Left lobe of liver (tissue), 2 donors: ENCODE measurements around the gene DHDH. TPM values are rescaled to one million over a fixed set of nuclear protein-coding genes. Genes with fewer than 3 reads are reported as not detected.

ENCODE experiments used
- ATAC-seq: fragments of 200-7000 bp; cut with Tn5 transposase; one replicate; pipeline ENCODE4 v1.9.1; 2020; ENCODE audit warnings: mild to moderate bottlenecking, moderate library complexity
- DNase-seq: peaks from one replicate; pipeline ENCODE4 v3.0.0-alpha.2; 2020; ENCODE audit warnings: low spot score
- total RNA-seq: library from RNA; stranded (reverse); gene quantifications from one replicate; pipeline ENCODE4 v1.2.1, GENCODE V29; 2021
- donor health status: DM: no; HTN: no; CAD: no; lungs with moderate emphysema.
- donor health status: DM: no; HTN: yes; CAD: no.

Gene DHDH
- total RNA-seq, 1 donor from 2014 or later, result 0.23 TPM

GRCh38 chr19:48989701-48990291, 56.3 kb downstream of the DHDH start:
- no peak for ATAC-seq
- DNase-seq, result no peak

GRCh38 chr19:48990400-48990799, 56.9 kb downstream of the DHDH start:
- ATAC-seq (no peak), DNase-seq (no peak)

DNA sequence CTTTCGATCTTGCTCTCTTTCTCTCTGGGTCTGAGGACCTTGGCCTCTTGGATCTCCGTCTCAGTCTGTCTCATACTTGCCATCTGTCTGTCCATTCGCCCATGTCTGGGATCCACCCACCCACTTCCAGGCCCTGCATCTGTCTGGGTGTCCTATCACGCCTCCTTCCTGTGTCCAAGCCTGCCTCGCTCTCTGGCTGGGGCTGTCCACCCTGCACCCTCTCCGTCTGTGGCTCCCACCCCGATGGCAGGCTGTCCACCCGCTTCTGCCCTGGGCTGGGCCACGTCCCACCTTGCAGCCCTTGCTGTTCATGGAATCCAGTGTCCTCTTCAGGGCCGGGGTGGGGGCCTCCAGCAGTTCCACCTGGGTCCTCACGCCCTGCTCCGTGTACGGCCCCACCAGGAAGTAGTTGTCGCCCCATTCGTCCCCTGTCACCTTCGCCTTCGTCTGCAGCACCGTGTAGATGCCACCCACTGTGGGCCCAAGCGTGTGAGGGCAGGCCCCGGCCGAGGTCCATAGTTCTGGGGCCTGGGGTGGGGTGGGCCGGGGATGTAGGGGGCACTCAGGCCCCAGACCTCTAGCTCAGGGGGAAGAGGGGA, 57.6 kb downstream of the DHDH start:
- ATAC-seq (no peak), DNase-seq (no peak)

DNA sequence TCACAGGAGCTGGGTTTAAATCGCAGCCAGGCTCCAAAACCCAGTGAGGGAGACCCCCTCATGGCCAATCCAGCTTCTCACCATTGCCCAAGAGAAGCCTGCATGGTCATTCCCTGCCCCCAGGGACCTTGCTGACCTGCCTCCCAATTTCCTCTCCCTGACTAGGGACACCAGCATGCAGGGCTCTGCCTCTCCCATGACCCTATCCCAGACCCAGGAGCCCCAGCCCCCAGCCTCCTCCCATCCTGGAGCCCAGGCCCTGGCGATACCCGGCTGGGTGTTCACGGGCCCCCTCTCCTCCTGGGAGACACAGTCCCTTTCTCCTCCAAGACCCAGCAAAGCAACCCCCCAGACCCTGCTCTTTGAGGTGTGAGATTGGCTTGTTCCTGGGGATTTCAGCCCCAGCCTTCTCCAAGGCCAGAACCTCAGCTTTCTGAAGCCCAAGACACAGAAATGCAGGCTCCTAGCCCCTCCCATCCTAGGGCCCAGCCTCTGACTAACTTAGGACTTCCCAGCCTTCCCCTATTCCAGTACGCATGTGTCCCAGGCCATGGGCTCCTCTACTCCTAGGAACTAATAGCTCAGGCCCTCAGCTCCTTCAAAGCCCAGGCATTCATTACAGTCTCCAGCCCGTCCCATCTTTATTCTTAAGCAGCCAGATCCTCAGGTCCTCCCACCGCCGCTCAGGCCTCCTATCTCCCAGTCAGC, 58.5 kb downstream of the DHDH start:
- ATAC-seq, result peak; percentile 19
- peak; percentile 58 for DNase-seq

DNA sequence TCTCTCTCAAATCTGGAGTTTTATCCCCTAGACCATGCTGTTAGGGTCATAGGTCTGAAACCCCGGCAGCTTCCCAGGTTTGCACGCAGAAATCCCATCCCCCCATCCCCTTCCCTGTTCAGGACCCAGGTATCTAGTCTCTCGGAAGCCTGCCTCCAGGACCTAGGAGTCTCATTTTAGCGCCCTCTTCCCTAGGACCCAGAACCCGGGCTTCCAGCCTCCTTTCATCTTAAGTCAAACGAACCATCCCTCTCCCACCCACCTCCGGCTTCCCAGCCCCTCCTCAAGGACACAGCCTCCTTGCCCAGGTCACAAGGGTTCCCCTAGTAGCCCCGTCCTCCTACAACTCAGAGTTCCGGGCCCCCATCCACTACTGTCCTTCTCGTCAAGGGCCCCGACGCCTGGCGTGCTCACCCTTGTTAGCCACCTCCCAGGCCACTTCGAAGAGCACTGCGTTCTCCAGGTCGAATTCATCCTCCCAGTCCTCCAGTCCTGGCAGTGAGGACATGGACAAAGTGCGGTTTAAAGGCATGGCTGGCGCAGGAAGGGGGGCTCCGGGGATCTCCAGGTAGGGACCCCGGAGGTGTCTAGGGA, 59.2 kb downstream of the DHDH start:
- peak; percentile 52 for DNase-seq
- ATAC-seq, result peak; percentile 1

- DNase-seq, result peak; percentile 99
- ATAC-seq, result peak; percentile 89
These were observed 59.9 kb downstream of the DHDH start, which contains the start of the genes GYS1 and RUVBL2 for GRCh38 chr19:48993175-48994034. Gene GYS1 (minus strand): TSS chr19:48993309. CDS start chr19:48993112, 197 bp downstream. Gene RUVBL2 (plus strand): TSS chr19:48993887. CDS start chr19:48993912, 25 bp downstream.

DNA sequence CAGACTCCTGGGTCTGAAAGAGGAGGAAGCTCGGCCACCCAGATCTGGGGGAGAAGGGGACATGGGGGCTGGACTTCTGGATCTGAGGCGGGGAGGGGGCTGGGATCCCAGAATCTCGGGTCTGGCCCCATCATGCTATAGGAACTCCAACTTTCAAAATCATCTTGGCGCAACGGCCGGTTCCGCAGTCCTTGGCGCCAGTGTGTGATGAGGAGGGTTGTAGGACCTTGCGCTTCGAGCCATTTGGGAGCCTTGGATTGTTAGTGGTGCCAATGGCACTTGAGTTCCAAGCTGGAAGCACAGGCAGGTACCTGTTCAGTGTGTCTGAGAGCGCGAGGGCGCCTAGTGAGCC, 60.5 kb downstream of the DHDH start:
- ATAC-seq, result no peak
- DNase-seq, result no peak

Other genes starting within 250 kb of the DHDH start
- gene FUT2, start 237.7 kb upstream of the DHDH start, total RNA-seq, result not detected
- 0.23 TPM for gene MAMSTR, start 214.0 kb upstream of the DHDH start, total RNA-seq
- gene RASIP1, start 193.1 kb upstream of the DHDH start, total RNA-seq, result 3.1 TPM
- gene IZUMO1, start 186.8 kb upstream of the DHDH start, total RNA-seq, result not detected
- 0.43 TPM for gene FUT1, start 181.1 kb upstream of the DHDH start, total RNA-seq
- gene FGF21, start 178.2 kb upstream of the DHDH start, total RNA-seq, result 0.75 TPM
- gene BCAT2, start 122.7 kb upstream of the DHDH start, total RNA-seq, result 21.7 TPM
- gene HSD17B14, start 97.2 kb upstream of the DHDH start, total RNA-seq, result 15.7 TPM
- gene PLEKHA4, start 65.1 kb upstream of the DHDH start, total RNA-seq, result 7.6 TPM
- 5.7 TPM for gene PPP1R15A, start 61.3 kb upstream of the DHDH start, total RNA-seq
- gene TULP2, start 35.0 kb upstream of the DHDH start, total RNA-seq, result not detected
- gene NUCB1, start 33.4 kb upstream of the DHDH start, total RNA-seq, result 300 TPM
- 18.9 TPM for gene BAX, start 21.2 kb downstream of the DHDH start, total RNA-seq
- gene FTL, start 31.6 kb downstream of the DHDH start, total RNA-seq, result 8,713 TPM
- gene GYS1, start 59.6 kb downstream of the DHDH start, total RNA-seq, result 13.6 TPM
- 34.3 TPM for gene RUVBL2, start 60.2 kb downstream of the DHDH start, total RNA-seq
- not detected for gene LHB, start 83.4 kb downstream of the DHDH start, total RNA-seq
- not detected for gene CGB3, start 90.6 kb downstream of the DHDH start, total RNA-seq
- gene CGB2, start 98.2 kb downstream of the DHDH start, total RNA-seq, result not detected
- gene CGB1, start 103.2 kb downstream of the DHDH start, total RNA-seq, result not detected
- not detected for gene CGB5, start 110.1 kb downstream of the DHDH start, total RNA-seq
- gene CGB8, start 115.4 kb downstream of the DHDH start, total RNA-seq, result not detected
- not detected for gene CGB7, start 124.0 kb downstream of the DHDH start, total RNA-seq
- gene NTF4, start 131.1 kb downstream of the DHDH start, total RNA-seq, result not detected
- not detected for gene KCNA7, start 139.0 kb downstream of the DHDH start, total RNA-seq
- 170 TPM for gene SNRNP70, start 151.8 kb downstream of the DHDH start, total RNA-seq
- 5.5 TPM for gene LIN7B, start 180.7 kb downstream of the DHDH start, total RNA-seq
- 2.2 TPM for gene C19orf73, start 185.4 kb downstream of the DHDH start, total RNA-seq
- gene PPFIA3, start 185.8 kb downstream of the DHDH start, total RNA-seq, result 2.3 TPM
- not detected for gene HRC, start 221.7 kb downstream of the DHDH start, total RNA-seq
- 15.0 TPM for gene TRPM4, start 224.1 kb downstream of the DHDH start, total RNA-seq